K562 (cell line): ENCODE results near the gene ULBP1. TPM values are rescaled to one million over a fixed set of nuclear protein-coding genes. Genes with fewer than 3 reads are reported as not detected.

Experiments used
- ATAC-seq: fragments of 200-7000 bp; cut with Tn5 transposase; 3 replicates; pipeline ENCODE4 v1.9.1; 2020; ENCODE audit warnings: moderate library complexity
- BruUV-seq: library from RNA; stranded (reverse); fragments of 400-500 nt; replicated peaks from 2 replicates; lab custom pipeline; 2021; lab: Mats Ljungman, UMichigan
- CTCF ChIA-PET: fragments of 300-600 bp; formaldehyde crosslinking; extraction: SDS; loops from one replicate; lab custom pipeline; 2021; ENCODE audit warnings: low intra/inter-chr PET ratio; lab: Yijun Ruan, JAX
- POLR2A ChIA-PET: fragments of 300-600, 350-650 bp; sonication (Branson Sonifier 250); formaldehyde crosslinking; extraction: SDS; loops from one replicate; lab custom pipeline; 2021; ENCODE audit warnings: antibody characterized with exemption, inconsistent platforms; lab: Yijun Ruan, JAX
- DNase-seq, 4 experiments: peaks; one replicate each; pipeline versions ENCODE4 v3.0.0 to v3.0.0-alpha.2; 2011 to 2018; ENCODE audit warnings: low spot score in 3 of 4, mixed read lengths in 3 of 4; ENCODE audit errors: extremely low read depth in 1 of 4
- FAIRE-seq: peaks from 2 replicates; lab custom pipeline; 2011; peaks lifted over from hg19 to GRCh38; lab: Jason Lieb, UNC
- H2AFZ ChIP-seq: 2 replicates; pipeline ENCODE4 v1.6.0; 2011; ENCODE audit warnings: low read depth, low read length, control low read depth, inconsistent platforms
- H3K27ac ChIP-seq: fragments of 200-600 bp; 3 replicates; pipeline ENCODE4 v1.8.0; 2011; ENCODE audit warnings: low read depth, mild to moderate bottlenecking, control low read depth, inconsistent platforms, low read length, moderate library complexity, mixed read lengths; ENCODE audit errors: extremely low read depth
- H3K27me3 ChIP-seq, 2 experiments: fragments of 300-600 bp in 1 of 2; 2 replicates in 1 of 2; 3 replicates in 1 of 2; pipeline versions ENCODE4 v1.6.0 to v1.8.0; 2011; ENCODE audit warnings: inconsistent platforms in 2 of 2, low read length in 2 of 2, mild to moderate bottlenecking in 1 of 2, mixed read lengths in 1 of 2, moderate library complexity in 1 of 2; ENCODE audit not compliant: control insufficient read depth in 2 of 2, insufficient read depth in 2 of 2
- H3K36me3 ChIP-seq: fragments of 300-600 bp; 3 replicates; pipeline ENCODE4 v1.8.0; 2011; ENCODE audit warnings: mild to moderate bottlenecking, low read length, inconsistent platforms; ENCODE audit not compliant: control insufficient read depth, insufficient read depth
- H3K4me1 ChIP-seq, 2 experiments: fragments of 200-600 bp in 1 of 2; replicated peaks in 1 of 2; 2 replicates in 1 of 2; 3 replicates in 1 of 2; pipeline versions ENCODE4 v1.5.1 to v1.8.0; 2011; ENCODE audit warnings: inconsistent platforms in 2 of 2, low read length in 2 of 2, mild to moderate bottlenecking in 1 of 2, mixed read lengths in 1 of 2, moderate library complexity in 1 of 2; ENCODE audit not compliant: control insufficient read depth in 2 of 2, insufficient read depth in 2 of 2
- H3K4me2 ChIP-seq: 2 replicates; pipeline ENCODE4 v1.6.1; 2011; ENCODE audit warnings: low read length, control low read depth, inconsistent platforms, mixed read lengths; ENCODE audit not compliant: insufficient read depth
- H3K4me3 ChIP-seq: fragments of 200-600 bp; sonication (generic), shearing (Covaris generic); 2 replicates; pipeline ENCODE4 v1.5.1; 2016; ENCODE audit warnings: control low read depth, inconsistent platforms
- H3K79me2 ChIP-seq: fragments of 200-600 bp; 3 replicates; pipeline ENCODE4 v1.8.0; 2011; ENCODE audit warnings: low read length, inconsistent platforms; ENCODE audit not compliant: control insufficient read depth, insufficient read depth
- H3K9ac ChIP-seq, 2 experiments: 2 replicates each; pipeline versions ENCODE4 v1.6.0 to v1.6.1; 2011; ENCODE audit warnings: low read depth in 2 of 2, low read length in 2 of 2, control low read depth in 1 of 2, inconsistent platforms in 1 of 2, mild to moderate bottlenecking in 1 of 2, mixed read lengths in 1 of 2; ENCODE audit not compliant: insufficient read depth in 1 of 2
- H3K9me1 ChIP-seq: one replicate; pipeline ENCODE4 v1.6.0; 2011; ENCODE audit warnings: inconsistent platforms, mild to moderate bottlenecking, low read length, moderate library complexity; ENCODE audit not compliant: control insufficient read depth, insufficient read depth
- H3K9me3 ChIP-seq: replicated peaks from 2 replicates; pipeline ENCODE4 v1.5.1; 2011; ENCODE audit warnings: low read depth, low read length, inconsistent platforms; ENCODE audit not compliant: control insufficient read depth, insufficient read depth
- H4K20me1 ChIP-seq: replicated peaks from 2 replicates; pipeline ENCODE4 v1.6.1; 2011; ENCODE audit warnings: low read length, inconsistent platforms, mixed read lengths; ENCODE audit not compliant: control insufficient read depth, insufficient read depth
- ATF4 ChIP-seq: fragments of 450-650 bp; formaldehyde crosslinking; IDR thresholded peaks from 2 replicates; pipeline ENCODE4 v1.4.0; 2022; ENCODE audit warnings: mild to moderate bottlenecking, moderate library complexity
- E2F6 ChIP-seq, 2 experiments: IDR thresholded peaks; 2 replicates each; pipeline ENCODE4 v1.6.1; 2011; ENCODE audit warnings: borderline replicate concordance in 1 of 2, control low read depth in 1 of 2, low read depth in 1 of 2, low read length in 1 of 2, mild to moderate bottlenecking in 1 of 2, mixed read lengths in 1 of 2, moderate library complexity in 1 of 2; ENCODE audit not compliant: insufficient read depth in 1 of 2, insufficient read length in 1 of 2, poor library complexity in 1 of 2, severe bottlenecking in 1 of 2; ENCODE audit errors: extremely low read depth in 1 of 2
- MAZ ChIP-seq, 2 experiments: fragments of 450-650 bp in 1 of 2; sonication (generic) in 1 of 2; formaldehyde crosslinking; IDR thresholded peaks in 1 of 2; conservative IDR thresholded peaks in 1 of 2; 2 replicates each; pipeline versions ENCODE4 v1.4.0 to v1.5.0; 2020; ENCODE audit warnings: mild to moderate bottlenecking in 1 of 2, missing genetic modification reagents in 1 of 2
- RAD21 ChIP-seq, 2 experiments: fragments of 250-450 bp in 1 of 2; fragments of 450-650 bp in 1 of 2; sonication (Bioruptor Pico) in 1 of 2; formaldehyde crosslinking in 1 of 2; IDR thresholded peaks in 1 of 2; conservative IDR thresholded peaks in 1 of 2; 2 replicates each; pipeline versions ENCODE4 v1.4.0 to v1.8.0; 2020 to 2022; ENCODE audit warnings: mild to moderate bottlenecking in 2 of 2, moderate library complexity in 1 of 2
- SAP30 ChIP-seq: fragments of 200-600 bp; sonication (generic); IDR thresholded peaks from 2 replicates; pipeline ENCODE4 v1.6.1; 2012; ENCODE audit warnings: borderline replicate concordance, low read depth, mild to moderate bottlenecking, moderate library complexity, low read length, control low read depth, inconsistent platforms; ENCODE audit not compliant: insufficient read depth, poor library complexity, severe bottlenecking
- SMARCA5 ChIP-seq: fragments of 450-650 bp; IDR thresholded peaks from 2 replicates; pipeline ENCODE4 v1.6.1; 2016
- SMC3 ChIP-seq: conservative IDR thresholded peaks from 2 replicates; pipeline ENCODE4 v1.6.1; 2011; ENCODE audit warnings: low read depth, low read length, improper control_type of control experiment; ENCODE audit not compliant: insufficient read depth
- STAG1 ChIP-seq: sonication (generic); formaldehyde crosslinking; IDR thresholded peaks from 2 replicates; pipeline ENCODE4 v1.5.0; 2020; ENCODE audit warnings: missing genetic modification reagents, borderline replicate concordance
- YY1 ChIP-seq, 3 experiments: IDR thresholded peaks; 2 replicates each; pipeline ENCODE4 v1.6.1; 2011; ENCODE audit warnings: low read length in 2 of 3, mild to moderate bottlenecking in 2 of 3, moderate library complexity in 2 of 3, borderline replicate concordance in 1 of 3, control low read depth in 1 of 3, low read depth in 1 of 3; ENCODE audit not compliant: insufficient read depth in 3 of 3, insufficient replicate concordance in 2 of 3, control insufficient read depth in 1 of 3, insufficient read length in 1 of 3; ENCODE audit errors: extremely low read depth in 1 of 3
- WGBS: fragments of 100-300 bp; shearing (Covaris generic); methylation state at CpG from one replicate; pipeline ENCODE4 v1.1.6; 2016; ENCODE audit warnings: low coverage, mixed read lengths; ENCODE audit not compliant: insufficient coverage; ENCODE audit errors: missing lambda C conversion rate; 5-methylcytosine and 5-hydroxymethylcytosine counted together
- in situ Hi-C: fragments of 300-500 bp; cut with MboI; formaldehyde crosslinking; loops from 4 replicates; pipeline ENCODE4 v1.15.0; 2018; ENCODE audit warnings: inconsistent platforms, mixed read lengths
- intact Hi-C: fragments of 100-400 bp; cut with micrococcal nuclease; formaldehyde crosslinking; loops from 2 replicates; pipeline ENCODE4 v1.14.2; 2022
- polyA plus RNA-seq, 8 experiments: library from polyadenylated mRNA; depleted of rRNA in 4 of 8; stranded (reverse) in 5 of 8; unstranded in 3 of 8; fragments of >200 nt; fragmentation: Nextera tagmentation in 2 of 8; fragmentation: Illumina TruSeq in 1 of 8; extraction: Ambion mirVana in 2 of 8; extraction: Trizol in 1 of 8; gene quantifications; 2 replicates each; pipeline versions ENCODE4 v1.2.1 to v1.2.3, GENCODE V29; 2011 to 2014; ENCODE audit warnings: inconsistent platforms in 1 of 8, missing spikeins in 1 of 8
- total RNA-seq, 7 experiments: library from RNA; depleted of rRNA in 6 of 7; stranded (reverse); fragments of >200 nt in 6 of 7; fragmentation: Illumina TruSeq in 2 of 7; extraction: Trizol in 2 of 7; gene quantifications; 2 replicates each; pipeline versions ENCODE4 v1.2.1 to v1.2.3, GENCODE V29; 2011 to 2021; ENCODE audit warnings: low replicate concordance in 1 of 7
- TF ChIP-seq, protein P1 (sequence below): fragments of 450-650 bp; IDR thresholded peaks from 2 replicates; pipeline ENCODE4 v1.6.1; 2018; ENCODE audit warnings: mild to moderate bottlenecking, low read depth; ENCODE audit not compliant: partially characterized antibody

Gene ULBP1
- total and polyA plus RNA-seq, 9 of the 15 experiments (the other 6 are each of a cell fraction or from before 2014, with no cell fraction given), result 0.33 to 6.0 (median 2.5) TPM

GRCh38 chr6:150015281-150016001 lies 51.7 kb downstream of the ULBP1 start (continued):
- TF ChIP-seq YY1 (IDR thresholded peaks at IDR 0.05; ENCODE audit: borderline replicate concordance in 1 of 3, control insufficient read depth in 1 of 3, extremely low read depth in 1 of 3, insufficient read depth in 3 of 3, insufficient read length in 1 of 3, insufficient replicate concordance in 2 of 3, low read depth in 1 of 3, low read length in 2 of 3), result peak in 1 of 3 experiments; percentile 53
- TF ChIP-seq, all 486 proteins: peak for 38; not testable (repeated sequence) for 448

- 2% methylated on average over 6 of the region's 6 CpGs for WGBS
- FAIRE-seq (peak; percentile 77), ATAC-seq (peak; percentile 66), DNase-seq (peak in 3 of 4 experiments; percentile 36 to 69 (median 63))
- no peak overlapping the region for H3K27ac ChIP-seq
- CTCF ChIA-PET, result interaction anchor here (0.6 to 4.4 kb wide), 5 partner anchors 9 to 194 kb away, joined by 3 to 70 read pairs (median 3); partner anchors contain the start of gene RAET1L
- H3K27me3 ChIP-seq, result peaks cover 5 to 14% of the 10 kb centered on the region in 2 experiments; a peak in 4 of 5 replicates
- H2AFZ ChIP-seq, result no peak overlapping the region
- POLR2A ChIA-PET, result interaction anchor here (0.6 to 1.0 kb wide), 6 partner anchors 19 to 1356 kb away, joined by 3 read pairs; no protein-coding TSS in a partner anchor
- no peaks in the 10 kb centered on the region for H3K9me3 ChIP-seq
- H3K9me1 ChIP-seq, result no peaks in the 10 kb centered on the region
- in situ Hi-C loops (no loop called here), intact Hi-C loops (loop anchor here (1.0 to 5.0 kb wide), 2 partner anchors 82 to 174 kb away; no protein-coding TSS in a partner anchor)
- H3K79me2 ChIP-seq, result no peaks in the 10 kb centered on the region
- H3K9ac ChIP-seq, result no peak overlapping the region
- peaks cover 18 to 21% of the 10 kb centered on the region in 2 experiments; a peak in 4 of 5 replicates for H3K4me1 ChIP-seq
- no peaks in the 10 kb centered on the region for H4K20me1 ChIP-seq
- H3K4me3 ChIP-seq, result no peak overlapping the region
- H3K36me3 ChIP-seq, result no peaks in the 10 kb centered on the region
- no peak overlapping the region for H3K4me2 ChIP-seq
- BruUV-seq, result no TSS peak
- TF ChIP-seq, protein P1, sequence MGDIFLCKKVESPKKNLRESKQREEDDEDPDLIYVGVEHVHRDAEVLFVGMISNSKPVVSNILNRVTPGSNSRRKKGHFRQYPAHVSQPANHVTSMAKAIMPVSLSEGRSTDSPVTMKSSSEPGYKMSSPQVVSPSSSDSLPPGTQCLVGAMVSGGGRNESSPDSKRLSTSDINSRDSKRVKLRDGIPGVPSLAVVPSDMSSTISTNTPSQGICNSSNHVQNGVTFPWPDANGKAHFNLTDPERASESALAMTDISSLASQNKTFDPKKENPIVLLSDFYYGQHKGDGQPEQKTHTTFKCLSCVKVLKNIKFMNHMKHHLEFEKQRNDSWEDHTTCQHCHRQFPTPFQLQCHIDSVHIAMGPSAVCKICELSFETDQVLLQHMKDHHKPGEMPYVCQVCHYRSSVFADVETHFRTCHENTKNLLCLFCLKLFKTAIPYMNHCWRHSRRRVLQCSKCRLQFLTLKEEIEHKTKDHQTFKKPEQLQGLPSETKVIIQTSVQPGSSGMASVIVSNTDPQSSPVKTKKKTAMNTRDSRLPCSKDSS, result no peak
- TF ChIP-seq SMC3 (peak; percentile 77), MAZ (CRISPR knock-in tag; conservative IDR thresholded peaks at IDR 0.05 in 1 of 2, IDR thresholded peaks at IDR 0.05 in 1 of 2) (peak in 1 of 2 experiments; percentile 64; a peak in 2 of 4 replicates), E2F6 (IDR thresholded peaks at IDR 0.05; ENCODE audit: borderline replicate concordance in 1 of 2, extremely low read depth in 1 of 2, insufficient read depth in 1 of 2, insufficient read length in 1 of 2, low read depth in 1 of 2, low read length in 1 of 2, poor library complexity in 1 of 2, severe bottlenecking in 1 of 2) (no peak), STAG1 (CRISPR knock-in tag) (peak; percentile 67), RAD21 (CRISPR knock-in tag; conservative IDR thresholded peaks at IDR 0.05 in 1 of 2, IDR thresholded peaks at IDR 0.05 in 1 of 2) (peak; percentile 94 to 95), ATF4 (CRISPR knock-in tag) (no peak), SAP30 (no peak), SMARCA5 (0 out of 2 replicates have a peak, but pooled peaks have one; percentile 52)
Observed at GRCh38 chr6:150016324-150017185, 52.8 kb downstream of the ULBP1 start.
